A549 (cell line): ENCODE measurements around the gene POR. TPM values are rescaled to one million over a fixed set of nuclear protein-coding genes. Genes with fewer than 3 reads are reported as not detected.

ENCODE experiments used
- ATAC-seq, 2 experiments: fragments of 200-7000 bp in 1 of 2; fragments of >200 bp in 1 of 2; cut with Nextera tagmentation in 1 of 2; cut with Tn5 transposase in 1 of 2; 3 replicates each; pipeline versions ENCODE4 v1.8.0 to v1.9.1; 2018 to 2020; ENCODE audit warnings: mild to moderate bottlenecking in 1 of 2, moderate library complexity in 1 of 2
- CTCF ChIA-PET: fragments of 300-600 bp; sonication (Branson Sonifier 250); formaldehyde crosslinking; extraction: SDS; loops from one replicate; lab custom pipeline; 2021; ENCODE audit warnings: antibody characterized with exemption, inconsistent platforms; lab: Yijun Ruan, JAX
- POLR2A ChIA-PET: fragments of 350-600 bp; formaldehyde crosslinking; extraction: SDS; loops from one replicate; lab custom pipeline; 2021; ENCODE audit warnings: antibody characterized with exemption, inconsistent platforms; lab: Yijun Ruan, JAX
- DNase-seq, 2 experiments: peaks; one replicate each; pipeline versions ENCODE4 v3.0.0 to v3.0.0-alpha.2; 2011 to 2016; ENCODE audit warnings: low read depth in 1 of 2, low spot score in 1 of 2
- FAIRE-seq: peaks from 2 replicates; lab custom pipeline; 2011; peaks lifted over from hg19 to GRCh38; lab: Jason Lieb, UNC
- H3K27ac ChIP-seq, 2 experiments: fragments of >200 bp; sonication (Bioruptor Twin); formaldehyde crosslinking; 3 replicates each; pipeline ENCODE4 v1.5.1; 2016 to 2017
- H3K4me1 ChIP-seq: fragments of >200 bp; sonication (Bioruptor Twin); formaldehyde crosslinking; 3 replicates; pipeline ENCODE4 v1.6.1; 2016
- H3K4me2 ChIP-seq: fragments of >200 bp; sonication (Bioruptor Twin); formaldehyde crosslinking; 3 replicates; pipeline ENCODE4 v1.6.1; 2016
- H3K4me3 ChIP-seq: fragments of >200 bp; sonication (Bioruptor Twin); formaldehyde crosslinking; 3 replicates; pipeline ENCODE4 v1.5.1; 2016
- H3K9me3 ChIP-seq: fragments of >200 bp; sonication (Bioruptor Twin); formaldehyde crosslinking; 3 replicates; pipeline ENCODE4 v1.6.1; 2016
- BHLHE40 ChIP-seq: IDR thresholded peaks from 2 replicates; pipeline ENCODE4 v1.6.1; 2012; ENCODE audit warnings: low read depth, low read length, inconsistent platforms
- CEBPB ChIP-seq, 2 experiments: fragments of >200 bp in 1 of 2; sonication (Bioruptor Twin) in 1 of 2; formaldehyde crosslinking in 1 of 2; IDR thresholded peaks; 2 replicates each; pipeline ENCODE4 v1.6.1; 2012 to 2016
- CHD4 ChIP-seq: fragments of 200-600 bp; sonication (generic); IDR thresholded peaks from 2 replicates; pipeline ENCODE4 v1.6.1; 2016; ENCODE audit warnings: antibody characterized with exemption, mild to moderate bottlenecking, borderline replicate concordance
- EHF ChIP-seq: fragments of 250-450 bp; sonication (Bioruptor Pico); IDR thresholded peaks from 2 replicates; pipeline ENCODE4 v1.5.0; 2020; ENCODE audit warnings: mild to moderate bottlenecking
- EHMT2 ChIP-seq: fragments of 200-600 bp; sonication (generic); IDR thresholded peaks from 2 replicates; pipeline ENCODE4 v1.6.1; 2016; ENCODE audit warnings: antibody characterized with exemption, low read depth, mild to moderate bottlenecking, moderate library complexity
- EP300 ChIP-seq, 2 experiments: fragments of >200 bp; sonication (Bioruptor Twin); formaldehyde crosslinking; IDR thresholded peaks; 2 replicates in 1 of 2; 3 replicates in 1 of 2; pipeline ENCODE4 v1.6.1; 2016 to 2017
- FOSB ChIP-seq: fragments of 250-450 bp; sonication (Bioruptor Pico); IDR thresholded peaks from 2 replicates; pipeline ENCODE4 v1.5.0; 2020; ENCODE audit warnings: mild to moderate bottlenecking, moderate library complexity
- FOXS1 ChIP-seq: fragments of 250-450 bp; sonication (Bioruptor Pico); IDR thresholded peaks from 2 replicates; pipeline ENCODE4 v1.5.0; 2020; ENCODE audit warnings: mild to moderate bottlenecking, moderate library complexity
- HDAC2 ChIP-seq: fragments of 200-600 bp; sonication (generic); IDR thresholded peaks from 2 replicates; pipeline ENCODE4 v1.6.1; 2016
- HEYL ChIP-seq: fragments of 250-450 bp; sonication (Bioruptor Pico); IDR thresholded peaks from 2 replicates; pipeline ENCODE4 v1.8.0; 2021; ENCODE audit warnings: mild to moderate bottlenecking, moderate library complexity
- HOXB13 ChIP-seq: fragments of 250-450 bp; sonication (Bioruptor Pico); IDR thresholded peaks from 2 replicates; pipeline ENCODE4 v1.5.0; 2020; ENCODE audit warnings: low read depth, mild to moderate bottlenecking, moderate library complexity
- JUN ChIP-seq, 2 experiments: fragments of >200 bp; sonication (Bioruptor Twin); formaldehyde crosslinking; IDR thresholded peaks; 2 replicates in 1 of 2; 3 replicates in 1 of 2; pipeline ENCODE4 v1.6.1; 2016 to 2017
- JUNB ChIP-seq: fragments of >200 bp; sonication (Bioruptor Twin); formaldehyde crosslinking; IDR thresholded peaks from 2 replicates; pipeline ENCODE4 v1.6.1; 2016
- KDM1A ChIP-seq: fragments of 200-600 bp; sonication (generic); IDR thresholded peaks from 2 replicates; pipeline ENCODE4 v1.6.1; 2016; ENCODE audit warnings: low read depth, mild to moderate bottlenecking
- MAFK ChIP-seq: fragments of 450-650 bp; IDR thresholded peaks from 2 replicates; pipeline ENCODE4 v1.6.1; 2014; ENCODE audit not compliant: partially characterized antibody
- MAZ ChIP-seq: fragments of 150-350 bp; IDR thresholded peaks from 2 replicates; pipeline ENCODE4 v1.6.1; 2014; ENCODE audit warnings: antibody characterized with exemption, low read depth, low read length, borderline replicate concordance
- NFE2L2 ChIP-seq: fragments of 150-350 bp; conservative IDR thresholded peaks from 2 replicates; pipeline ENCODE4 v1.6.1; 2014; ENCODE audit warnings: low read length
- NPAS2 ChIP-seq: fragments of 250-450 bp; sonication (Bioruptor Pico); IDR thresholded peaks from 2 replicates; pipeline ENCODE4 v1.8.0; 2022; ENCODE audit warnings: mild to moderate bottlenecking, moderate library complexity, borderline replicate concordance
- NR3C1 ChIP-seq: fragments of >200 bp; sonication (Bioruptor Twin); formaldehyde crosslinking; IDR thresholded peaks from 3 replicates; pipeline ENCODE4 v1.6.1; 2017
- POLR2A ChIP-seq: IDR thresholded peaks from 2 replicates; pipeline ENCODE4 v1.6.1; 2012; ENCODE audit warnings: mild to moderate bottlenecking, low read length
- RAD21 ChIP-seq, 2 experiments: fragments of >200 bp in 1 of 2; sonication (Bioruptor Twin) in 1 of 2; formaldehyde crosslinking in 1 of 2; IDR thresholded peaks in 1 of 2; conservative IDR thresholded peaks in 1 of 2; 2 replicates in 1 of 2; 3 replicates in 1 of 2; pipeline ENCODE4 v1.6.1; 2012 to 2018; ENCODE audit warnings: inconsistent platforms in 1 of 2
- RFX5 ChIP-seq: fragments of 450-650 bp; IDR thresholded peaks from 2 replicates; pipeline ENCODE4 v1.7.1; 2014; ENCODE audit warnings: antibody characterized with exemption, mild to moderate bottlenecking, moderate library complexity
- SREBF2 ChIP-seq: fragments of 450-650 bp; IDR thresholded peaks from 2 replicates; pipeline ENCODE4 v1.6.1; 2014; ENCODE audit warnings: mild to moderate bottlenecking, moderate library complexity
- TFCP2L1 ChIP-seq: fragments of 250-450 bp; sonication (Bioruptor Pico); IDR thresholded peaks from 2 replicates; pipeline ENCODE4 v1.5.0; 2021; ENCODE audit warnings: mild to moderate bottlenecking
- TP53 ChIP-seq: fragments of 250-450 bp; sonication (Bioruptor Pico); IDR thresholded peaks from 2 replicates; pipeline ENCODE4 v1.5.0; 2021; ENCODE audit warnings: mild to moderate bottlenecking, moderate library complexity
- ZC3H11A ChIP-seq: fragments of 450-650 bp; IDR thresholded peaks from 2 replicates; pipeline ENCODE4 v1.6.1; 2014; ENCODE audit warnings: antibody characterized with exemption, mild to moderate bottlenecking
- ZFP36 ChIP-seq: fragments of 450-650 bp; IDR thresholded peaks from 2 replicates; pipeline ENCODE4 v1.6.1; 2014; ENCODE audit warnings: borderline replicate concordance; ENCODE audit not compliant: partially characterized antibody
- ZNF302 ChIP-seq: fragments of 250-450 bp; sonication (Bioruptor Pico); IDR thresholded peaks from 2 replicates; pipeline ENCODE4 v1.9.0; 2021; ENCODE audit warnings: inconsistent platforms, mild to moderate bottlenecking, moderate library complexity
- WGBS: methylation state at CpG from one replicate; pipeline ENCODE4 v1.1.6; 2017; ENCODE audit errors: missing lambda C conversion rate; 5-methylcytosine and 5-hydroxymethylcytosine counted together
- polyA plus RNA-seq, 4 experiments: library from polyadenylated mRNA; depleted of rRNA in 3 of 4; stranded (reverse); fragments of >200 nt; fragmentation: RNase III in 1 of 4; extraction: RNeasy Plus Mini Kit Qiagen cat#74134 plus additional on column Dnase treatment in 1 of 4; gene quantifications; 2 replicates in 3 of 4; 3 replicates in 1 of 4; pipeline ENCODE4 v1.2.3, GENCODE V29; 2011 to 2017
- TF ChIP-seq, protein P1 (sequence below): IDR thresholded peaks from 2 replicates; pipeline ENCODE4 v1.6.1; 2012
- TF ChIP-seq, protein P2 (sequence below): IDR thresholded peaks from 2 replicates; pipeline ENCODE4 v1.6.1; 2012; ENCODE audit warnings: low read depth, borderline replicate concordance
- TF ChIP-seq, protein P3 (sequence below): fragments of 200-600 bp; sonication (generic); IDR thresholded peaks from 2 replicates; pipeline ENCODE4 v1.6.1; 2016; ENCODE audit warnings: antibody characterized with exemption, mild to moderate bottlenecking, moderate library complexity
- TF ChIP-seq, protein P4 (sequence below): fragments of 150-350 bp; IDR thresholded peaks from 2 replicates; pipeline ENCODE4 v1.6.1; 2014; ENCODE audit warnings: low read depth, mild to moderate bottlenecking, low read length
- TF ChIP-seq, protein P5 (sequence below): fragments of >200 bp; sonication (Bioruptor Twin); formaldehyde crosslinking; IDR thresholded peaks from 3 replicates; pipeline ENCODE4 v1.6.1; 2016

Gene POR
- polyA plus RNA-seq, 2 of the 4 experiments (the other 2 are of a cell fraction): 71.1 to 109 TPM

DNA sequence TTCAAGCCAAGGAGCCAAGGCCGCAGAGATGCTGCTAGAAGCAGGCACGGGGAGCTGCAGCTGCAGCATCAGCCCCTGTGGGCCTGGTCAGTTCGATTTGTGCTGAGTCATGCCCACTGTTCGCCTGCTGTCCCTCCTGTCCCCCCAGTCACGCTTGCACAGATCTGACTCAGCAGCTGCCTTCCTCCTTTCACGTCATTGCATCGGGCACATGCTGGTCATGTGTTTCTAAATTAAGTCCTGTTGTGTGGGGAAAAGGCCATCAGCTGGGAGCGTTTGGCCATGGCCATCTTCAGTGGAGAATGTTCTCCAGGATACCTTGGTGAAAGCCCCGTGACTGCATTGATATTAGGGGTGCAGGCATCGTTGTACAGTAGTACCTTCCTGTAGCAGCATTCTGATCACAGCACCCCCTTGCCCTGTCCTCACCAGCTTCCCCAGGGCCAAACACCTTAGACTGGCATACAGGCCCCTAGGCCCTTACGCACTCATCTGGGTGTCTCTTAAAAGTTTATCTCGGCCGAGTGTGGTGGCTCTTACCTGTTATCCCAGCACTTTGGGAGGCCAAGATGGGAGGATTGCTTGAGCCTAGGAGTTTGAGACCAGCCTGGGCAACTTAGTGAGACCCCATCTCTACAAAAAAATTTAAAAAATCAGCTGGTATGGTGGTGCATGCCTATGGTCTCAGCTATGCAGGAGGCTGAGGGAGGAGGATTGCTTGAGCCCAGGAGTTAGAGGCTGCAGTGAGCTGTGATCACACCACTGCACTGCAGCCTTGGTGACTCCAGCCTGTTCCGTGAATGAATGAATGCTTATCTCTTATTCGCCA lies 23.2 kb downstream of the POR start:
- WGBS: 50% methylated on average over 15 of the region's 15 CpGs
- POLR2A ChIA-PET: interaction anchor here (1.1 kb wide), 1 partner anchor 23 kb away, joined by 3 read pairs; the partner anchor contains the start of gene POR
- ATAC-seq (peak; percentile 84 to 92), DNase-seq (peak; percentile 66 to 93), FAIRE-seq (peak; percentile 18)
- CTCF ChIA-PET: interaction anchor here (0.8 to 1.6 kb wide), 3 partner anchors 10 to 72 kb away, joined by 3 to 6 read pairs (median 3); no protein-coding TSS in a partner anchor
- no peak overlapping the region for H3K4me3 ChIP-seq
- peak overlapping the region; percentile 31 for H3K4me2 ChIP-seq
- peak overlapping the region; percentile 73 to 93 for H3K27ac ChIP-seq
- H3K9me3 ChIP-seq: no peaks in the 10 kb centered on the region
- peaks cover 51% of the 10 kb centered on the region for H3K4me1 ChIP-seq
- TF ChIP-seq CEBPB (IDR thresholded peaks at IDR 0.05): no peak
- no peak for TF ChIP-seq SREBF2
- TF ChIP-seq, protein P1, sequence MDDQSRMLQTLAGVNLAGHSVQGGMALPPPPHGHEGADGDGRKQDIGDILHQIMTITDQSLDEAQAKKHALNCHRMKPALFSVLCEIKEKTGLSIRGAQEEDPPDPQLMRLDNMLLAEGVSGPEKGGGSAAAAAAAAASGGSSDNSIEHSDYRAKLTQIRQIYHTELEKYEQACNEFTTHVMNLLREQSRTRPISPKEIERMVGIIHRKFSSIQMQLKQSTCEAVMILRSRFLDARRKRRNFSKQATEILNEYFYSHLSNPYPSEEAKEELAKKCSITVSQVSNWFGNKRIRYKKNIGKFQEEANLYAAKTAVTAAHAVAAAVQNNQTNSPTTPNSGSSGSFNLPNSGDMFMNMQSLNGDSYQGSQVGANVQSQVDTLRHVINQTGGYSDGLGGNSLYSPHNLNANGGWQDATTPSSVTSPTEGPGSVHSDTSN: no peak
- TF ChIP-seq TFCP2L1 (CRISPR knock-in tag): no peak
- no peak for TF ChIP-seq EHMT2
- TF ChIP-seq NR3C1: no peak
- TF ChIP-seq ZFP36: no peak
- no peak for TF ChIP-seq FOSB (CRISPR knock-in tag)
- peak; percentile 100 for TF ChIP-seq NFE2L2
- TF ChIP-seq BHLHE40: peak; percentile 60
- TF ChIP-seq, protein P2, sequence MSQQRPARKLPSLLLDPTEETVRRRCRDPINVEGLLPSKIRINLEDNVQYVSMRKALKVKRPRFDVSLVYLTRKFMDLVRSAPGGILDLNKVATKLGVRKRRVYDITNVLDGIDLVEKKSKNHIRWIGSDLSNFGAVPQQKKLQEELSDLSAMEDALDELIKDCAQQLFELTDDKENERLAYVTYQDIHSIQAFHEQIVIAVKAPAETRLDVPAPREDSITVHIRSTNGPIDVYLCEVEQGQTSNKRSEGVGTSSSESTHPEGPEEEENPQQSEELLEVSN: peak; percentile 70
- TF ChIP-seq RAD21 (conservative IDR thresholded peaks at IDR 0.05 in 1 of 2, IDR thresholded peaks at IDR 0.05 in 1 of 2): no peak; a peak in 1 of 5 replicates
- TF ChIP-seq FOXS1 (CRISPR knock-in tag): no peak
- peak; percentile 39; the same call in 1 of the 2 replicates for TF ChIP-seq HEYL (CRISPR knock-in tag)
- TF ChIP-seq, protein P3, sequence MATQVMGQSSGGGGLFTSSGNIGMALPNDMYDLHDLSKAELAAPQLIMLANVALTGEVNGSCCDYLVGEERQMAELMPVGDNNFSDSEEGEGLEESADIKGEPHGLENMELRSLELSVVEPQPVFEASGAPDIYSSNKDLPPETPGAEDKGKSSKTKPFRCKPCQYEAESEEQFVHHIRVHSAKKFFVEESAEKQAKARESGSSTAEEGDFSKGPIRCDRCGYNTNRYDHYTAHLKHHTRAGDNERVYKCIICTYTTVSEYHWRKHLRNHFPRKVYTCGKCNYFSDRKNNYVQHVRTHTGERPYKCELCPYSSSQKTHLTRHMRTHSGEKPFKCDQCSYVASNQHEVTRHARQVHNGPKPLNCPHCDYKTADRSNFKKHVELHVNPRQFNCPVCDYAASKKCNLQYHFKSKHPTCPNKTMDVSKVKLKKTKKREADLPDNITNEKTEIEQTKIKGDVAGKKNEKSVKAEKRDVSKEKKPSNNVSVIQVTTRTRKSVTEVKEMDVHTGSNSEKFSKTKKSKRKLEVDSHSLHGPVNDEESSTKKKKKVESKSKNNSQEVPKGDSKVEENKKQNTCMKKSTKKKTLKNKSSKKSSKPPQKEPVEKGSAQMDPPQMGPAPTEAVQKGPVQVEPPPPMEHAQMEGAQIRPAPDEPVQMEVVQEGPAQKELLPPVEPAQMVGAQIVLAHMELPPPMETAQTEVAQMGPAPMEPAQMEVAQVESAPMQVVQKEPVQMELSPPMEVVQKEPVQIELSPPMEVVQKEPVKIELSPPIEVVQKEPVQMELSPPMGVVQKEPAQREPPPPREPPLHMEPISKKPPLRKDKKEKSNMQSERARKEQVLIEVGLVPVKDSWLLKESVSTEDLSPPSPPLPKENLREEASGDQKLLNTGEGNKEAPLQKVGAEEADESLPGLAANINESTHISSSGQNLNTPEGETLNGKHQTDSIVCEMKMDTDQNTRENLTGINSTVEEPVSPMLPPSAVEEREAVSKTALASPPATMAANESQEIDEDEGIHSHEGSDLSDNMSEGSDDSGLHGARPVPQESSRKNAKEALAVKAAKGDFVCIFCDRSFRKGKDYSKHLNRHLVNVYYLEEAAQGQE: no peak
- peak; percentile 71 to 79; a peak in 3 of 5 replicates for TF ChIP-seq EP300 (IDR thresholded peaks at IDR 0.05)
- no peak for TF ChIP-seq ZC3H11A
- TF ChIP-seq, protein P4, sequence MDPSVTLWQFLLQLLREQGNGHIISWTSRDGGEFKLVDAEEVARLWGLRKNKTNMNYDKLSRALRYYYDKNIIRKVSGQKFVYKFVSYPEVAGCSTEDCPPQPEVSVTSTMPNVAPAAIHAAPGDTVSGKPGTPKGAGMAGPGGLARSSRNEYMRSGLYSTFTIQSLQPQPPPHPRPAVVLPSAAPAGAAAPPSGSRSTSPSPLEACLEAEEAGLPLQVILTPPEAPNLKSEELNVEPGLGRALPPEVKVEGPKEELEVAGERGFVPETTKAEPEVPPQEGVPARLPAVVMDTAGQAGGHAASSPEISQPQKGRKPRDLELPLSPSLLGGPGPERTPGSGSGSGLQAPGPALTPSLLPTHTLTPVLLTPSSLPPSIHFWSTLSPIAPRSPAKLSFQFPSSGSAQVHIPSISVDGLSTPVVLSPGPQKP: no peak
- TF ChIP-seq, protein P5, sequence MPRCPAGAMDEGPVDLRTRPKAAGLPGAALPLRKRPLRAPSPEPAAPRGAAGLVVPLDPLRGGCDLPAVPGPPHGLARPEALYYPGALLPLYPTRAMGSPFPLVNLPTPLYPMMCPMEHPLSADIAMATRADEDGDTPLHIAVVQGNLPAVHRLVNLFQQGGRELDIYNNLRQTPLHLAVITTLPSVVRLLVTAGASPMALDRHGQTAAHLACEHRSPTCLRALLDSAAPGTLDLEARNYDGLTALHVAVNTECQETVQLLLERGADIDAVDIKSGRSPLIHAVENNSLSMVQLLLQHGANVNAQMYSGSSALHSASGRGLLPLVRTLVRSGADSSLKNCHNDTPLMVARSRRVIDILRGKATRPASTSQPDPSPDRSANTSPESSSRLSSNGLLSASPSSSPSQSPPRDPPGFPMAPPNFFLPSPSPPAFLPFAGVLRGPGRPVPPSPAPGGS: no peak
- TF ChIP-seq POLR2A: no peak
- TF ChIP-seq TP53 (CRISPR knock-in tag): no peak
- TF ChIP-seq MAZ: no peak
- peak; percentile 47; the same call in 1 of the 2 replicates for TF ChIP-seq NPAS2 (CRISPR knock-in tag)
- TF ChIP-seq JUNB: peak; percentile 65
- TF ChIP-seq JUN (IDR thresholded peaks at IDR 0.05): peak; percentile 59 to 77
- TF ChIP-seq ZNF302 (CRISPR knock-in tag): peak; percentile 85
- no peak for TF ChIP-seq CHD4
- no peak for TF ChIP-seq RFX5
- peak; percentile 90 for TF ChIP-seq HOXB13 (CRISPR knock-in tag)
- TF ChIP-seq MAFK: peak; percentile 100
- no peak for TF ChIP-seq HDAC2
- TF ChIP-seq EHF (CRISPR knock-in tag): peak; percentile 73; the same call in 1 of the 2 replicates
- no peak for TF ChIP-seq KDM1A
